ENCODE data around the gene PDIA5. TPM values are rescaled to one million over a fixed set of nuclear protein-coding genes. Genes with fewer than 3 reads are reported as not detected.

PDIA5 gene
- total RNA-seq, 1 experiment from 2014 or later = 24.3 TPM

DNA sequence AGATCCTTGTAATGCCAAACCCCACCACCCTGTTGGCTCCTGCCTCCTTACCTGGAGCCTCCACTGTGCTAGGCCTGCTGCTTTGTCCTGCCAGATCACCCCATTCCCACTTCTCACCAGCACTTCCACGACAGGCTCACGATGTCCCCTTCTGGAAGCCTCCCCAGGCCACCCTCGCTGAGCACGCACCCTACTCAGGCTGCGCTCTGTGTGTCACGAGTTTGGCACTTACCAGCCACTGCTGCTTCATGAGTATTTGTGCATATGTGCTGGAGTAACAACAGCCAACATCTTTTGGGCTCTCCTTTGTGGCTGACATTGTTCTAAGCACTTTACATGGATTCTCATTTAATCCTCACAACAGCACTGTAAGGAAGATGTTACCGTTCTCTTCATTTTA lies 58.1 kb downstream of the PDIA5 start:
- H3K56ac ChIP-seq (ENCODE audit: insufficient read length, low read depth, low read length) = no peak overlapping the region
- H2BK120ac ChIP-seq (ENCODE audit: low read depth, low read length, poor library complexity, severe bottlenecking) = no peak overlapping the region
- no peak overlapping the region for H2BK20ac ChIP-seq (ENCODE audit: low read depth, low read length, poor library complexity, severe bottlenecking)
- no peak overlapping the region for H3K9ac ChIP-seq (ENCODE audit: extremely low read depth, insufficient read length, low read length)
- H3K23ac ChIP-seq (ENCODE audit: insufficient read length, low read depth, low read length) = no peak overlapping the region
- no peak overlapping the region for H4K5ac ChIP-seq (ENCODE audit: insufficient read length, low read depth, low read length)
- Mint-ChIP-seq H3K27me3 (ENCODE audit: low read depth) (no peaks in the 10 kb centered on the region), H3K36me3 (ENCODE audit: insufficient read depth in 1 of 3, low read depth in 3 of 3) (peaks cover 11 to 51% (median 15%) of the 10 kb centered on the region in 3 experiments; a peak in 6 of 7 replicates), H3K4me1 (peaks cover 11 to 19% of the 10 kb centered on the region in 2 experiments), H3K9me3 (no peaks in the 10 kb centered on the region), H3K4me3 (no peak overlapping the region), H3K27ac (peak overlapping the region in 2 of 3 experiments; percentile 63 to 89; a peak in 2 of 7 replicates)
- no peak overlapping the region for H3T11ph ChIP-seq (ENCODE audit: low read length)
- H3K4ac ChIP-seq (ENCODE audit: low read depth, low read length) = no peak overlapping the region
- no peak for DNase-seq
- no peaks in the 10 kb centered on the region for H3K79me1 ChIP-seq (ENCODE audit: insufficient read depth, low read depth, low read length, poor library complexity, severe bottlenecking)
- no peak overlapping the region for H3K27ac ChIP-seq (ENCODE audit: insufficient read length, low read depth, low read length)
- no peak overlapping the region for H4K8ac ChIP-seq (replicated peaks; ENCODE audit: insufficient read length, low read depth, low read length)
- no peak overlapping the region for H2AFZ ChIP-seq (ENCODE audit: low read length)
- no CpG with 5 or more reads among the region's 7 CpGs for WGBS (ENCODE audit: extremely low coverage, insufficient read length, low lambda C conversion rate)
- no peak overlapping the region for H4K91ac ChIP-seq (ENCODE audit: insufficient read length, low read depth, low read length)
- H3K18ac ChIP-seq (ENCODE audit: insufficient read length, low read depth, low read length) = no peak overlapping the region
- H3K14ac ChIP-seq (ENCODE audit: insufficient read depth, low read length) = no peak overlapping the region
- no peaks in the 10 kb centered on the region for H4K20me1 ChIP-seq (ENCODE audit: control insufficient read depth, insufficient read depth, insufficient read length)
- no peak overlapping the region for H2BK15ac ChIP-seq (ENCODE audit: low read depth, low read length)
- no peak overlapping the region for H2BK5ac ChIP-seq (ENCODE audit: insufficient read length, low read length)
- H3K27me3 ChIP-seq (ENCODE audit: insufficient read depth, low read length) = no peaks in the 10 kb centered on the region
- H3K79me2 ChIP-seq (ENCODE audit: insufficient read depth, low read length) = no peaks in the 10 kb centered on the region
- no peak overlapping the region for H3K4me2 ChIP-seq (ENCODE audit: insufficient read depth, insufficient read length, low read length)
- no peaks in the 10 kb centered on the region for H3K4me1 ChIP-seq (ENCODE audit: insufficient read depth, low read length)
- no peaks in the 10 kb centered on the region for H3K23me2 ChIP-seq (ENCODE audit: insufficient read length, low read depth, low read length, poor library complexity, severe bottlenecking)
- no peak overlapping the region for H2BK12ac ChIP-seq (ENCODE audit: insufficient read length, low read depth, low read length)
- TF ChIP-seq, protein P1, sequence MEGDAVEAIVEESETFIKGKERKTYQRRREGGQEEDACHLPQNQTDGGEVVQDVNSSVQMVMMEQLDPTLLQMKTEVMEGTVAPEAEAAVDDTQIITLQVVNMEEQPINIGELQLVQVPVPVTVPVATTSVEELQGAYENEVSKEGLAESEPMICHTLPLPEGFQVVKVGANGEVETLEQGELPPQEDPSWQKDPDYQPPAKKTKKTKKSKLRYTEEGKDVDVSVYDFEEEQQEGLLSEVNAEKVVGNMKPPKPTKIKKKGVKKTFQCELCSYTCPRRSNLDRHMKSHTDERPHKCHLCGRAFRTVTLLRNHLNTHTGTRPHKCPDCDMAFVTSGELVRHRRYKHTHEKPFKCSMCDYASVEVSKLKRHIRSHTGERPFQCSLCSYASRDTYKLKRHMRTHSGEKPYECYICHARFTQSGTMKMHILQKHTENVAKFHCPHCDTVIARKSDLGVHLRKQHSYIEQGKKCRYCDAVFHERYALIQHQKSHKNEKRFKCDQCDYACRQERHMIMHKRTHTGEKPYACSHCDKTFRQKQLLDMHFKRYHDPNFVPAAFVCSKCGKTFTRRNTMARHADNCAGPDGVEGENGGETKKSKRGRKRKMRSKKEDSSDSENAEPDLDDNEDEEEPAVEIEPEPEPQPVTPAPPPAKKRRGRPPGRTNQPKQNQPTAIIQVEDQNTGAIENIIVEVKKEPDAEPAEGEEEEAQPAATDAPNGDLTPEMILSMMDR (conservative IDR thresholded peaks at IDR 0.05) = no peak
- no peaks in the 10 kb centered on the region for H3K9me3 ChIP-seq (ENCODE audit: control insufficient read depth, low read depth, low read length)
- H2AK5ac ChIP-seq (ENCODE audit: insufficient read length, low read length) = no peak overlapping the region

Measured in H9 (cell line).